AG04450 (cell line): ENCODE data around the gene FMNL2. TPM values are rescaled to one million over a fixed set of nuclear protein-coding genes. Genes with fewer than 3 reads are reported as not detected.

Source experiments
- CTCF ChIA-PET: fragments of 300-600, 350-600 bp; formaldehyde crosslinking; extraction: SDS; loops from one replicate; lab custom pipeline; 2022; ENCODE audit warnings: antibody characterized with exemption, inconsistent platforms; lab: Charles Lee
- POLR2A ChIA-PET: fragments of 350-600 bp; formaldehyde crosslinking; extraction: SDS; loops from one replicate; lab custom pipeline; 2021; ENCODE audit warnings: antibody characterized with exemption, inconsistent platforms; lab: Yijun Ruan, JAX
- DNase-seq: peaks from one replicate; pipeline ENCODE4 v3.0.0-alpha.2; 2011; ENCODE audit warnings: low read depth, low spot score
- H3K27ac ChIP-seq: one replicate; pipeline ENCODE4 v1.5.1; 2012; ENCODE audit warnings: low read depth, low read length, control low read depth
- H3K27me3 ChIP-seq: one replicate; pipeline ENCODE4 v1.6.0; 2012; ENCODE audit warnings: low read length; ENCODE audit not compliant: control insufficient read depth, insufficient read depth
- H3K4me3 ChIP-seq: 2 replicates; pipeline ENCODE4 v1.5.1; 2011; ENCODE audit warnings: mild to moderate bottlenecking, low read depth, low read length, control low read depth
- H3K9me3 ChIP-seq: 2 replicates; pipeline ENCODE4 v1.5.1; 2012; ENCODE audit warnings: low read length; ENCODE audit not compliant: control insufficient read depth, insufficient read depth
- polyA plus RNA-seq: library from polyadenylated mRNA; depleted of rRNA; stranded (reverse); fragments of >200 nt; gene quantifications from 2 replicates; pipeline ENCODE4 v1.2.3, GENCODE V29; 2011
- TF ChIP-seq, protein P1 (sequence below): IDR thresholded peaks from 2 replicates; pipeline ENCODE4 v1.5.1; 2011; ENCODE audit warnings: low read depth, low read length, control low read depth, inconsistent platforms

The FMNL2 gene
- polyA plus RNA-seq, 1 experiment = 22.0 TPM

DNA sequence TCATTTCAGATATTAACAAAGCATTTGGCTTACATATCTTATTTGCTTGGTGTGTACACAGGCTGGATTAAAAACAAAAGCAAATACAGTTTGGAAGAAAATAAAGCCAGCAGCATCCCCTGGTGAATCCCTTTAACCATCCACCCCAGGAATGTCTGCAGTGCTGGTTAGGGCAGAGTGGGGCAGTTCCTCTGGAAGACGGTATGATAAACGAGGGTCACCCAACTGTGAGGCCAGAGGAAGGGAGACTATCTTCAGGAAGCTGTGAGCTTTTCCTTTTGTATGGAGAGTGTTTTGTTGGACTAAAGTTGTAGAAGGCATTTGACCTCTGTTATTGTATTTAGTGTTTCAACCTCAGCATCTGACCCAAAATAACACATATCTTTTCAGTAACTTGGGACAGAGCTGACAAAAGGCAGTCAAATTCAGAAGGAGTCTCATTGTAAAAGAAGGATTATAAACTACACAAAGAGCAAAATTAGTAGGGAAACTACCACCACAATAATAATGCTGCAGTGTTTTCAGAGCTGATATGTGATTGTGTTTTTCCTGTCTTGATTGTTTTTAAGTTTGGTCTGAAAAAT is 159.1 kb downstream of the FMNL2 start:
- H3K27me3 ChIP-seq = no peaks in the 10 kb centered on the region
- ChIA-PET POLR2A (no interaction called here), CTCF (interaction anchor here (1.4 kb wide), 1 partner anchor 142 kb away, joined by 3 read pairs; no protein-coding TSS in a partner anchor)
- no peak for DNase-seq
- TF ChIP-seq, protein P1, sequence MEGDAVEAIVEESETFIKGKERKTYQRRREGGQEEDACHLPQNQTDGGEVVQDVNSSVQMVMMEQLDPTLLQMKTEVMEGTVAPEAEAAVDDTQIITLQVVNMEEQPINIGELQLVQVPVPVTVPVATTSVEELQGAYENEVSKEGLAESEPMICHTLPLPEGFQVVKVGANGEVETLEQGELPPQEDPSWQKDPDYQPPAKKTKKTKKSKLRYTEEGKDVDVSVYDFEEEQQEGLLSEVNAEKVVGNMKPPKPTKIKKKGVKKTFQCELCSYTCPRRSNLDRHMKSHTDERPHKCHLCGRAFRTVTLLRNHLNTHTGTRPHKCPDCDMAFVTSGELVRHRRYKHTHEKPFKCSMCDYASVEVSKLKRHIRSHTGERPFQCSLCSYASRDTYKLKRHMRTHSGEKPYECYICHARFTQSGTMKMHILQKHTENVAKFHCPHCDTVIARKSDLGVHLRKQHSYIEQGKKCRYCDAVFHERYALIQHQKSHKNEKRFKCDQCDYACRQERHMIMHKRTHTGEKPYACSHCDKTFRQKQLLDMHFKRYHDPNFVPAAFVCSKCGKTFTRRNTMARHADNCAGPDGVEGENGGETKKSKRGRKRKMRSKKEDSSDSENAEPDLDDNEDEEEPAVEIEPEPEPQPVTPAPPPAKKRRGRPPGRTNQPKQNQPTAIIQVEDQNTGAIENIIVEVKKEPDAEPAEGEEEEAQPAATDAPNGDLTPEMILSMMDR = no peak
- no peaks in the 10 kb centered on the region for H3K9me3 ChIP-seq
- no peak overlapping the region for H3K4me3 ChIP-seq
- H3K27ac ChIP-seq = no peak overlapping the region

DNA sequence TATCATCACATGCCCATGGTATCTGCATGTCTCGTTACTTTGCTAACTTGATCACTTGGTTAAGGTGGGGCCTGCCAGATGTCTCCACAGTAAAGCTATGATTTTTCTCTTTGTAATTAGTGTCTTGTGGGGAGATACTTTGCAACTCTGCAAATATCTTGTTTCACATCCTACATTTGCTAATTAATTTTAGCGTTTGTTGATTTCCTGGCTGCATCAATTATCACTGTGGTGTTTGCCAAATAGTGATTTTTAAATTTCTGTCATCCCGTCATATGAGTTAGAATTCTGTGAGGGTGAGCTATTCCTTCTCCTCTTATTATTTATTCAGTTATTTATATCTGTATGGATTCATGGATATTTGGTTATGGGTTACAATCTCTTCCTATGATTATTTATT is 161.4 kb downstream of the FMNL2 start:
- Histone ChIP-seq H3K27ac (no peak overlapping the region), H3K9me3 (no peaks in the 10 kb centered on the region), H3K27me3 (no peaks in the 10 kb centered on the region), H3K4me3 (no peak overlapping the region)
- TF ChIP-seq, protein P1 = no peak
- ChIA-PET POLR2A (no interaction called here), CTCF (interaction anchor here (1.5 kb wide), 1 partner anchor 8 kb away, joined by 5 read pairs; no protein-coding TSS in a partner anchor)
- DNase-seq = no peak

- POLR2A ChIA-PET = no interaction called here
Measured at GRCh38 chr2:152497481-152498052, 162.6 kb downstream of the FMNL2 start.

GRCh38 chr2:152499331-152499816 is 164.4 kb downstream of the FMNL2 start:
- TF ChIP-seq, protein P1 = no peak
- H3K9me3 ChIP-seq = peaks cover 4% of the 10 kb centered on the region; the same call in 1 of the 2 replicates
- no peak for DNase-seq
- H3K27me3 ChIP-seq = no peaks in the 10 kb centered on the region
- ChIA-PET CTCF (interaction anchor here (1.2 kb wide), 1 partner anchor 137 kb away, joined by 3 read pairs; no protein-coding TSS in a partner anchor), POLR2A (no interaction called here)
- H3K4me3 ChIP-seq = no peak overlapping the region
- H3K27ac ChIP-seq = no peak overlapping the region

More at GRCh38 chr2:152497481-152498052, 162.6 kb downstream of the FMNL2 start:
- Histone ChIP-seq H3K4me3 (no peak overlapping the region), H3K9me3 (no peaks in the 10 kb centered on the region), H3K27ac (no peak overlapping the region), H3K27me3 (no peaks in the 10 kb centered on the region)
- TF ChIP-seq, protein P1 = no peak
- CTCF ChIA-PET = interaction anchor here (1.5 kb wide), 1 partner anchor 9 kb away, joined by 5 read pairs; no protein-coding TSS in a partner anchor
- no peak for DNase-seq
